Suprapubic skin (tissue), 4 donors: ENCODE measurements around the gene BTNL9. TPM values are rescaled to one million over a fixed set of nuclear protein-coding genes. Genes with fewer than 3 reads are reported as not detected.
A peak's percentile ranks its signal among the peaks of the same experiment; 100 is the strongest.

Experiments
- DNase-seq, 2 donors: peaks; one replicate each; pipeline ENCODE4 v3.0.0-alpha.2; 2019; ENCODE audit warnings: low spot score in 2 of 2
- H3K27ac ChIP-seq: fragments of 200-600 bp; sonication (generic); one replicate; pipeline ENCODE4 v1.5.1; 2019
- H3K27me3 ChIP-seq: fragments of 200-600 bp; sonication (generic); one replicate; pipeline ENCODE4 v1.5.1; 2019
- H3K36me3 ChIP-seq: fragments of 200-600 bp; sonication (generic); one replicate; pipeline ENCODE4 v1.5.1; 2019
- H3K4me1 ChIP-seq: fragments of 200-600 bp; sonication (generic); one replicate; pipeline ENCODE4 v1.5.1; 2019
- H3K4me3 ChIP-seq: fragments of 200-600 bp; sonication (generic); one replicate; pipeline ENCODE4 v1.5.1; 2019; ENCODE audit warnings: mild to moderate bottlenecking
- H3K9me3 ChIP-seq: fragments of 200-600 bp; sonication (generic); one replicate; pipeline ENCODE4 v1.5.1; 2019
- EP300 ChIP-seq: sonication (generic); formaldehyde crosslinking; IDR thresholded peaks from one replicate; pipeline ENCODE4 v1.6.1; 2017; ENCODE audit warnings: antibody characterized with exemption
- POLR2A ChIP-seq, 2 donors: fragments of 450-650 bp; IDR thresholded peaks; one replicate each; pipeline ENCODE4 v1.6.1; 2017; ENCODE audit warnings: antibody characterized with exemption in 2 of 2, mild to moderate bottlenecking in 2 of 2, moderate library complexity in 2 of 2
- POLR2AphosphoS5 ChIP-seq, 3 donors: sonication (generic); formaldehyde crosslinking; IDR thresholded peaks; one replicate each; pipeline ENCODE4 v1.6.1; 2017; ENCODE audit warnings: antibody characterized with exemption in 3 of 3
- WGBS: methylation state at CpG from one replicate; pipeline ENCODE4 v1.1.5; 2018; 5-methylcytosine and 5-hydroxymethylcytosine counted together
- total RNA-seq, 4 donors: library from RNA; depleted of rRNA; stranded (reverse); fragments of >200 nt; gene quantifications; one replicate each; pipeline ENCODE4 v1.1.0, GENCODE V29; 2016
- TF ChIP-seq, protein P1 (sequence below), 2 donors: fragments of 200-600 bp in 1 of 2; fragments of 450-650 bp in 1 of 2; sonication (generic) in 1 of 2; IDR thresholded peaks; one replicate each; pipeline ENCODE4 v1.5.1; 2016 to 2019; ENCODE audit warnings: antibody characterized with exemption in 2 of 2, mild to moderate bottlenecking in 1 of 2, moderate library complexity in 1 of 2

Gene BTNL9
- total RNA-seq, 4 donors from 2014 or later = 13.4 to 98.3 (median 27.7) TPM

DNA sequence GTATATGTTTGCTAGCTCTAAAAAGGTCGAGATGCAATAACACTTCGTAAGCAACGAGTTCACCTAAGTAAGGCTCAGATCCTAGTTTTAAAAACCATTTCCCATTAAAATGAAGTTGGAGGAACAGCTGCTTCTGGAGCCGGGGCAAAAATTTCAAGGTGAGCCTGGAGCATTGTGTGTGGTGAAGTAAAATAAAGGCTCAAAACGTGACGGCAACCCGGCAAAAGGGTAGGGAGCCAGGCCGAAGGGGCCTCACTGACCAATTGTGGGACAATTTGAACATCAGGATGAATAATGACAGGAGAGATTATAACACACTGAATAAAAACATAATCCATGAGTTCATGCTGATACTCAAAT, 20.1 kb downstream of the BTNL9 start:
- H3K4me3 ChIP-seq = no peak overlapping the region
- no peaks in the 10 kb centered on the region for H3K36me3 ChIP-seq
- TF ChIP-seq POLR2AphosphoS5 (IDR thresholded peaks at IDR 0.05) (no peak), POLR2A (IDR thresholded peaks at IDR 0.05) (no peak), EP300 (no peak)
- TF ChIP-seq, protein P1, sequence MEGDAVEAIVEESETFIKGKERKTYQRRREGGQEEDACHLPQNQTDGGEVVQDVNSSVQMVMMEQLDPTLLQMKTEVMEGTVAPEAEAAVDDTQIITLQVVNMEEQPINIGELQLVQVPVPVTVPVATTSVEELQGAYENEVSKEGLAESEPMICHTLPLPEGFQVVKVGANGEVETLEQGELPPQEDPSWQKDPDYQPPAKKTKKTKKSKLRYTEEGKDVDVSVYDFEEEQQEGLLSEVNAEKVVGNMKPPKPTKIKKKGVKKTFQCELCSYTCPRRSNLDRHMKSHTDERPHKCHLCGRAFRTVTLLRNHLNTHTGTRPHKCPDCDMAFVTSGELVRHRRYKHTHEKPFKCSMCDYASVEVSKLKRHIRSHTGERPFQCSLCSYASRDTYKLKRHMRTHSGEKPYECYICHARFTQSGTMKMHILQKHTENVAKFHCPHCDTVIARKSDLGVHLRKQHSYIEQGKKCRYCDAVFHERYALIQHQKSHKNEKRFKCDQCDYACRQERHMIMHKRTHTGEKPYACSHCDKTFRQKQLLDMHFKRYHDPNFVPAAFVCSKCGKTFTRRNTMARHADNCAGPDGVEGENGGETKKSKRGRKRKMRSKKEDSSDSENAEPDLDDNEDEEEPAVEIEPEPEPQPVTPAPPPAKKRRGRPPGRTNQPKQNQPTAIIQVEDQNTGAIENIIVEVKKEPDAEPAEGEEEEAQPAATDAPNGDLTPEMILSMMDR (IDR thresholded peaks at IDR 0.05) = no peak
- H3K9me3 ChIP-seq = no peaks in the 10 kb centered on the region
- peak in 1 of 2 donors; percentile 28 for DNase-seq
- WGBS = 80% methylated on average over 8 of the region's 8 CpGs
- peaks cover 92% of the 10 kb centered on the region for H3K27me3 ChIP-seq
- H3K27ac ChIP-seq = no peak overlapping the region
- H3K4me1 ChIP-seq = peaks cover 6% of the 10 kb centered on the region

DNA sequence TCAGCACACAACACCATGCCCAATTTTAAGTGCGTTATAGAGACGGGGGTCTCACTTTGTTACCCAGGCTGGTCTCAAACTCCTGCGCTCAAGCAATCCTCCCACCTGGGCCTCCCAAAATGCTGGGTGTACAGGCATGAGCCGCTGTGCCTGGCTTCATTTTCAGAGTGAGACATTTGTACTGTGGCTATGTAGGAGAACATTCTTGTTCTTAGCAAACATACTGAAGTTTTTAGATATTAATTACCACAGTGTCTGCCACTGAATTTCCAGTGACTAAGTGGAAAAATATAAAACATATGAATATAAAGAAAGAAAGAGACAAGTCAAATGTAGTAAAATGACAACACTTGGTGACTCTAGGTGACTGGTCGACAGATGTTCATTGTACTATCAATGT, 20.9 kb downstream of the BTNL9 start:
- Histone ChIP-seq H3K4me1 (peaks cover 6% of the 10 kb centered on the region), H3K9me3 (no peaks in the 10 kb centered on the region), H3K27me3 (peaks cover 92% of the 10 kb centered on the region), H3K27ac (no peak overlapping the region), H3K36me3 (no peaks in the 10 kb centered on the region), H3K4me3 (no peak overlapping the region)
- peak in 1 of 2 donors; percentile 15 for DNase-seq
- TF ChIP-seq EP300 = no peak
- no peak for TF ChIP-seq POLR2A (IDR thresholded peaks at IDR 0.05)
- TF ChIP-seq POLR2AphosphoS5 (IDR thresholded peaks at IDR 0.05) = no peak
- TF ChIP-seq, protein P1 (IDR thresholded peaks at IDR 0.05) = no peak
- 92% methylated on average over 5 of the region's 5 CpGs for WGBS

DNA sequence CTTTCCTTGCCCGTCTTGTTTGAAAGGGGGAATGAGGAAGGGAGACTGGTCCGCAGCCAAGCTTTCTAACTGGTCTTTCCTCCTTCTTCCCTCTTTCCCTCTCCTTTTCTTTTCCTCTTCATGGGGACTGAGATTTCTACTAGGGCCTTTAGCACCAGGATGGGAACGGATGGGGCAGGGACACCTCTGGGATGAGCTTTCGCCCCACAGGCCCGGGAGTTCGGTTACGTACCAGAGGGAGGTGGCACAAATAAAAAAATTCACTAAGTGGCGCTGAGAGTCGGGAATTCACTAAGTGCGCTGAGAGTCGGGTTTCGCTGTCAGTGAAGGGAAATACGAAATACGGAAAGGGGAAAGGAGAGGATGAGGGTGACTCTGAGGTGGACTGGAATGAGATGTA, 21.6 kb downstream of the BTNL9 start:
- H3K9me3 ChIP-seq = no peaks in the 10 kb centered on the region
- peaks cover 6% of the 10 kb centered on the region for H3K4me1 ChIP-seq
- DNase-seq = peak in 1 of 2 donors; percentile 15
- peaks cover 92% of the 10 kb centered on the region for H3K27me3 ChIP-seq
- H3K36me3 ChIP-seq = no peaks in the 10 kb centered on the region
- 62% methylated on average over 14 of the region's 14 CpGs for WGBS
- H3K27ac ChIP-seq = no peak overlapping the region
- no peak overlapping the region for H3K4me3 ChIP-seq
- TF ChIP-seq, protein P1 (IDR thresholded peaks at IDR 0.05) = no peak
- TF ChIP-seq EP300 (no peak), POLR2AphosphoS5 (IDR thresholded peaks at IDR 0.05) (no peak), POLR2A (IDR thresholded peaks at IDR 0.05) (no peak)

DNA sequence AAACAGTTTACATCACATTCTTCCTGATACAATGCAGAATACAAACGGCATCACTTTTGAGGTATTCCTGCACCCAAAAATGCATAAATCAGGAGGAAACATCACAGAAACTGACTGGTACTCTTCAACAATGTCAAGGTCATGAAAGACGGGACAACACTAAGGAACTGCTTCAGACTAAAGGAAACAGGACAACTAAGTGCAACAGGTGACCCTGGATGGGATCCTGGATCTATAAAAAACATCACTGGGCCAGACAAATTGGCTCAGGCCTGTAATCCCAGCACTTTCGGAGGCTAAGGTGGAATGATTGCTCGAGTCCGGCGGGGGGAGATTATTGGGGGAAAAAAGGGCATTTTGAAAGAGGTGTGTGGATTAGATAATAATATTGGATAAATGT, 22.6 kb downstream of the BTNL9 start:
- H3K36me3 ChIP-seq = no peaks in the 10 kb centered on the region
- H3K4me1 ChIP-seq = peaks cover 6% of the 10 kb centered on the region
- no peaks in the 10 kb centered on the region for H3K9me3 ChIP-seq
- TF ChIP-seq EP300 = no peak
- TF ChIP-seq, protein P1 (IDR thresholded peaks at IDR 0.05) = no peak
- TF ChIP-seq POLR2A (IDR thresholded peaks at IDR 0.05) = no peak
- no peak for TF ChIP-seq POLR2AphosphoS5 (IDR thresholded peaks at IDR 0.05)
- peaks cover 88% of the 10 kb centered on the region for H3K27me3 ChIP-seq
- 87% methylated on average over 6 of the region's 6 CpGs for WGBS
- no peak overlapping the region for H3K27ac ChIP-seq
- DNase-seq = no peak
- H3K4me3 ChIP-seq = no peak overlapping the region

DNA sequence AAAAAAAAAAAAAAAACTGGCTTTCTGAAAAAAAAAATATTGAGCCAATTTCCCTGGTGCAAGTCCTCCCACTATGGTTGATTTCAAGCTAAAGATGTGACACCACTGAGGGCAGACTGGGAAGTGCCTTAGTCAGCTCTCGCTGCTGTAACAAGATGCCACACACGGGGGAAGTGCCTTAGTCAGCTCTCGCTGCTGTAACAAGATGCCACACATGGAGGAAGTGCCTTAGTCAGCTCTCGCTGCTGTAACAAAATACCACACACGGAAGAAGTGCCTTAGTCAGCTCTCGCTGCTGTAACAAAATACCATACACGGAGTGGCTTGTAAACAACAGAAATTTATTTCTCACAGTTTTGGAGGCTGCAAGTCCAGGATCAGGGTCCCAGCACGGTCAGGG, 23.4 kb downstream of the BTNL9 start:
- Histone ChIP-seq H3K27ac (no peak overlapping the region), H3K9me3 (no peaks in the 10 kb centered on the region), H3K36me3 (no peaks in the 10 kb centered on the region), H3K4me3 (no peak overlapping the region), H3K27me3 (peaks cover 88% of the 10 kb centered on the region), H3K4me1 (peaks cover 6% of the 10 kb centered on the region)
- peak in 1 of 2 donors; percentile 7 for DNase-seq
- 88% methylated on average over 8 of the region's 8 CpGs for WGBS
- TF ChIP-seq EP300 = no peak
- TF ChIP-seq POLR2AphosphoS5 (IDR thresholded peaks at IDR 0.05) = no peak
- no peak for TF ChIP-seq POLR2A (IDR thresholded peaks at IDR 0.05)
- TF ChIP-seq, protein P1 (IDR thresholded peaks at IDR 0.05) = no peak
